C4-2B (cell line): ENCODE measurements around the gene SLC38A1.

ENCODE experiments used
- CTCF ChIP-seq: fragments of 450-650 bp; conservative IDR thresholded peaks from 2 replicates; pipeline ENCODE4 v1.5.1; 2017; ENCODE audit warnings: mild to moderate bottlenecking
- ZFX ChIP-seq: fragments of 450-650 bp; IDR thresholded peaks from 2 replicates; pipeline ENCODE4 v1.6.1; 2017

GRCh38 chr12:46174061-46174662, 94.7 kb downstream of the SLC38A1 start:
- TF ChIP-seq CTCF (no peak), ZFX (no peak)
